OCI-LY7 (cell line): ENCODE results near the gene DUSP21.

ENCODE experiments used
- EZH2phosphoT487 ChIP-seq: fragments of 200-600 bp; sonication (generic); IDR thresholded peaks from 2 replicates; pipeline ENCODE4 v1.6.1; 2018; ENCODE audit warnings: low read depth, borderline replicate concordance, mild to moderate bottlenecking, mixed run types, antibody characterized with exemption, low read length, moderate library complexity, mixed read lengths
- TF ChIP-seq, protein P1 (sequence below): fragments of 200-600 bp; sonication (generic); conservative IDR thresholded peaks from 2 replicates; pipeline ENCODE4 v1.5.1; 2014; ENCODE audit warnings: mild to moderate bottlenecking, antibody characterized with exemption, low read length, moderate library complexity, mixed read lengths

DNA sequence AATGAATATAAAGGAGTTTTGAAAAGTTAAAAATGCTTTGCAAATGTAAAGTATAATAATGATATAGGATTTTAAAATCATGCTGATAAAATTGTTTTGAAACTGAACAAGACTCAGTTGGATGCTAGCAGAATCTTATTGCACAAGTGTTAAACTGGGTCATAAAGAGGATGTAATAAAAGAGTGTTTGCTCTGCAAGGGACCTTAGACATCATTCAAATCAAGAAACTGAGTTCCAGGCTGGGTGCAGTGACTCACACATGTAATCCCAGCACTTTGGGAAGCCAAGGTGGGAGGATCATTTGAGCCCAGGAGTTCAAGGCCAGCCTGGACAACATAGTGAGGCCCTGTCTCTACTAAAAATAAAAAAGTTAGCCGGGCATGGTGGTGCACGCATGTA lies 27.5 kb upstream of the DUSP21 start:
- TF ChIP-seq, protein P1, sequence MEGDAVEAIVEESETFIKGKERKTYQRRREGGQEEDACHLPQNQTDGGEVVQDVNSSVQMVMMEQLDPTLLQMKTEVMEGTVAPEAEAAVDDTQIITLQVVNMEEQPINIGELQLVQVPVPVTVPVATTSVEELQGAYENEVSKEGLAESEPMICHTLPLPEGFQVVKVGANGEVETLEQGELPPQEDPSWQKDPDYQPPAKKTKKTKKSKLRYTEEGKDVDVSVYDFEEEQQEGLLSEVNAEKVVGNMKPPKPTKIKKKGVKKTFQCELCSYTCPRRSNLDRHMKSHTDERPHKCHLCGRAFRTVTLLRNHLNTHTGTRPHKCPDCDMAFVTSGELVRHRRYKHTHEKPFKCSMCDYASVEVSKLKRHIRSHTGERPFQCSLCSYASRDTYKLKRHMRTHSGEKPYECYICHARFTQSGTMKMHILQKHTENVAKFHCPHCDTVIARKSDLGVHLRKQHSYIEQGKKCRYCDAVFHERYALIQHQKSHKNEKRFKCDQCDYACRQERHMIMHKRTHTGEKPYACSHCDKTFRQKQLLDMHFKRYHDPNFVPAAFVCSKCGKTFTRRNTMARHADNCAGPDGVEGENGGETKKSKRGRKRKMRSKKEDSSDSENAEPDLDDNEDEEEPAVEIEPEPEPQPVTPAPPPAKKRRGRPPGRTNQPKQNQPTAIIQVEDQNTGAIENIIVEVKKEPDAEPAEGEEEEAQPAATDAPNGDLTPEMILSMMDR: no peak
- TF ChIP-seq EZH2phosphoT487: no peak
